SK-N-SH treated with all-trans-retinoic acid at 6 μM for 48 hours (cell line): ENCODE results near the gene SOCS4.
"Not testable (repeated sequence)": the region's sequence is repeated elsewhere in the genome, so short reads cannot be mapped to it uniquely, and the experiment has no call there.

Experiments
- ATAC-seq: fragments of 200-7000 bp; cut with Tn5 transposase; 3 replicates; pipeline ENCODE4 v1.9.1; 2020; ENCODE audit warnings: mild to moderate bottlenecking, moderate library complexity
- ARNTL ChIP-seq: fragments of 450-650 bp; formaldehyde crosslinking; IDR thresholded peaks from 2 replicates; pipeline ENCODE4 v1.5.0; 2020; ENCODE audit warnings: low read depth, mild to moderate bottlenecking, moderate library complexity, borderline replicate concordance
- BACH2 ChIP-seq: fragments of 250-450 bp; sonication (Bioruptor Pico); IDR thresholded peaks from 2 replicates; pipeline ENCODE4 v1.9.0; 2021; ENCODE audit warnings: mild to moderate bottlenecking, borderline replicate concordance
- CSDC2 ChIP-seq: fragments of 250-450 bp; sonication (Bioruptor Pico); IDR thresholded peaks from 2 replicates; pipeline ENCODE4 v1.5.0; 2020; ENCODE audit warnings: mild to moderate bottlenecking, moderate library complexity
- CSRNP3 ChIP-seq: fragments of 250-450 bp; sonication (Bioruptor Pico); IDR thresholded peaks from 2 replicates; pipeline ENCODE4 v1.5.1; 2021; ENCODE audit warnings: mild to moderate bottlenecking, moderate library complexity
- GLIS3 ChIP-seq: fragments of 250-450 bp; sonication (Bioruptor Pico); IDR thresholded peaks from 2 replicates; pipeline ENCODE4 v1.5.0; 2020; ENCODE audit warnings: mild to moderate bottlenecking, moderate library complexity
- OSR1 ChIP-seq: fragments of 250-450 bp; sonication (Bioruptor Pico); IDR thresholded peaks from 2 replicates; pipeline ENCODE4 v1.8.0; 2022; ENCODE audit warnings: moderate library complexity, mild to moderate bottlenecking, inconsistent platforms
- POU6F1 ChIP-seq: fragments of 250-450 bp; sonication (Bioruptor Pico); IDR thresholded peaks from 2 replicates; pipeline ENCODE4 v1.8.0; 2021; ENCODE audit warnings: low read depth, mild to moderate bottlenecking, moderate library complexity, borderline replicate concordance
- PPARA ChIP-seq: fragments of 250-450 bp; sonication (Bioruptor Pico); IDR thresholded peaks from 2 replicates; pipeline ENCODE4 v1.5.0; 2020; ENCODE audit warnings: mild to moderate bottlenecking, borderline replicate concordance
- RARB ChIP-seq: fragments of 250-450 bp; sonication (Bioruptor Pico); IDR thresholded peaks from 2 replicates; pipeline ENCODE4 v1.8.0; 2021; ENCODE audit warnings: mild to moderate bottlenecking, moderate library complexity
- SNAI2 ChIP-seq: fragments of 250-450 bp; sonication (Bioruptor Pico); IDR thresholded peaks from 2 replicates; pipeline ENCODE4 v1.5.0; 2020; ENCODE audit warnings: mild to moderate bottlenecking, moderate library complexity
- TCF4 ChIP-seq: fragments of 250-450 bp; sonication (Bioruptor Pico); IDR thresholded peaks from 2 replicates; pipeline ENCODE4 v1.8.0; 2021; ENCODE audit warnings: mild to moderate bottlenecking, moderate library complexity, borderline replicate concordance
- TOX ChIP-seq: fragments of 250-450 bp; sonication (Bioruptor Pico); IDR thresholded peaks from 2 replicates; pipeline ENCODE4 v1.8.0; 2021; ENCODE audit warnings: mild to moderate bottlenecking, moderate library complexity, borderline replicate concordance
- TSHZ2 ChIP-seq: fragments of 250-450 bp; sonication (Bioruptor Pico); IDR thresholded peaks from 2 replicates; pipeline ENCODE4 v1.5.0; 2020; ENCODE audit warnings: mild to moderate bottlenecking, moderate library complexity
- ZC3H10 ChIP-seq: fragments of 250-450 bp; sonication (Bioruptor Pico); IDR thresholded peaks from 2 replicates; pipeline ENCODE4 v1.5.1; 2021; ENCODE audit warnings: mild to moderate bottlenecking, moderate library complexity
- ZFP3 ChIP-seq: fragments of 250-450 bp; sonication (Bioruptor Pico); IDR thresholded peaks from 2 replicates; pipeline ENCODE4 v1.5.0; 2020; ENCODE audit warnings: mild to moderate bottlenecking, moderate library complexity
- ZFP30 ChIP-seq: fragments of 450-650 bp; formaldehyde crosslinking; IDR thresholded peaks from 2 replicates; pipeline ENCODE4 v1.5.0; 2022; ENCODE audit warnings: mild to moderate bottlenecking, moderate library complexity
- ZNF565 ChIP-seq: fragments of 450-650 bp; formaldehyde crosslinking; conservative IDR thresholded peaks from 2 replicates; pipeline ENCODE4 v1.5.0; 2020; ENCODE audit warnings: low read depth, mild to moderate bottlenecking, moderate library complexity
- ZNF70 ChIP-seq: fragments of 450-650 bp; formaldehyde crosslinking; IDR thresholded peaks from 2 replicates; pipeline ENCODE4 v1.5.0; 2020; ENCODE audit warnings: mild to moderate bottlenecking, moderate library complexity
- ZNF8 ChIP-seq: fragments of 450-650 bp; formaldehyde crosslinking; IDR thresholded peaks from 2 replicates; pipeline ENCODE4 v1.5.0; 2020; ENCODE audit warnings: mild to moderate bottlenecking, moderate library complexity

SOCS4 gene

DNA sequence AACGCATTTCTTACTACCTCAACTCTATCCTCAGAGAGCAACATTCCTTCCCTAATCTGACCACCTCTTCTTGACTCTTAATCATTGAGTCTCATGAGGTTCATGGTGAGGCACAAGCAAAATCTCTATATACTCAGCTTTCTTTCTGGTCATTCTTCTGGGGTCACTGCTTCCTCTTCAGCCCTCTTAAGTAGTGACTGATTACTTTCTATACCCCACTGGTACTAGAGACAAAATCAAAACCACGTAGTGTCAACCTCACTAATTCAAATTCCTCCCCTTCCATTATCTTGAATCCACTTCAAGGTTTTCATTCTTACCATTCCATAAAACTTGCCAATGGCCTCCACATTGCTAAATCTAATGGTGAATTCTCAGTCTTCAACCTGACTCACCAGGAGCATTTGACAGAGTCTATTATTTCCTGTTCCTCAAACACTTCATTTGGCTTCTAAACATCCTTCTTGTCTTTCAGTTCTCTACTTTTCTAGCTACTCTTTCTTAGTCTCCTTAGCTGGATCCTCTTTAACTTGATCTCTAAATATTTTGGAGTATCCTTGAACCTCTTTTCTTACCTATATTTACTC is 7.0 kb upstream of the SOCS4 start:
- no peak for ATAC-seq
- no peak for TF ChIP-seq TCF4 (CRISPR knock-in tag)
- no peak for TF ChIP-seq SNAI2
- TF ChIP-seq ZFP3, result no peak
- no peak for TF ChIP-seq OSR1 (CRISPR knock-in tag)
- no peak for TF ChIP-seq ZC3H10 (CRISPR knock-in tag)
- TF ChIP-seq TOX (CRISPR knock-in tag), result no peak
- no peak for TF ChIP-seq ZNF70 (CRISPR knock-in tag)
- no peak for TF ChIP-seq BACH2 (CRISPR knock-in tag)

- ATAC-seq, result not testable (repeated sequence)
Observed at GRCh38 chr14:55024365-55024764, 2.7 kb upstream of the SOCS4 start.

- TF ChIP-seq POU6F1 (CRISPR knock-in tag) (no peak), ZFP30 (CRISPR knock-in tag) (no peak), PPARA (CRISPR knock-in tag) (no peak), TCF4 (CRISPR knock-in tag) (no peak), TOX (CRISPR knock-in tag) (no peak), SNAI2 (no peak), GLIS3 (CRISPR knock-in tag) (no peak), ZNF565 (CRISPR knock-in tag) (no peak), RARB (CRISPR knock-in tag) (no peak), ZNF8 (CRISPR knock-in tag) (no peak), ZNF70 (CRISPR knock-in tag) (no peak), CSRNP3 (no peak), ZFP3 (no peak), ZC3H10 (CRISPR knock-in tag) (no peak)
- no peak for ATAC-seq
Observed at GRCh38 chr14:55025948-55026347, 1.1 kb upstream of the SOCS4 start.

GRCh38 chr14:55026441-55026792 is 619 bp upstream of the SOCS4 start:
- ATAC-seq, result no peak
- TF ChIP-seq CSDC2 (no peak), POU6F1 (CRISPR knock-in tag) (no peak), TSHZ2 (no peak), BACH2 (CRISPR knock-in tag) (no peak)

DNA sequence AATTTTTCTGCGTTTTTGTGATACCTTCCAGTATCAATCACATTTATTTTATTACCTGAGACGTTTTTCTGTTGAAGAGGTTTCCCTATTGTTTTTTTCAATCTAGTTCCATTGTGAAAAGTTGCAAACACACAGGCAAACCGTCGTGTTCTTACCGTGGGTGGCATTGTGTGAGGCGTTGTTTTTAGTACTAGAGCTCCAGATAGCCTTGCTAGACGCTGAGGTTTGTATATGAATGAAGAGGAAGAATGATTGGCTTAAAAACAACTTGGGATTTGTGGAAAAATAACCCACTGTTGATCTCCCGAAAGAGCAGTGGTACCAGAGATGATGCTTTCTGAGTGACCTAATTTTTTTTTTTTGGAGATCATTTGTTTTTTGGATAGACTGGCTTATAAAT is 1.0 kb downstream of the SOCS4 start:
- TF ChIP-seq TSHZ2, result no peak
- TF ChIP-seq CSDC2, result no peak
- no peak for TF ChIP-seq ARNTL (CRISPR knock-in tag)
- ATAC-seq, result 0 out of 3 replicates have a peak, but pooled peaks have one; percentile 9
